COLO668 (cell line): Measurements from ENCODE around the gene HSPA1B.
"Not testable (repeated sequence)": the region's sequence is repeated elsewhere in the genome, so short reads cannot be mapped to it uniquely, and the experiment has no call there.

Experiments used
- DNase-seq: peaks from one replicate; lab custom pipeline; 2025; ENCODE audit not compliant: unreplicated experiment; lab: John Stamatoyannopoulos, UW

The HSPA1B gene

DNA sequence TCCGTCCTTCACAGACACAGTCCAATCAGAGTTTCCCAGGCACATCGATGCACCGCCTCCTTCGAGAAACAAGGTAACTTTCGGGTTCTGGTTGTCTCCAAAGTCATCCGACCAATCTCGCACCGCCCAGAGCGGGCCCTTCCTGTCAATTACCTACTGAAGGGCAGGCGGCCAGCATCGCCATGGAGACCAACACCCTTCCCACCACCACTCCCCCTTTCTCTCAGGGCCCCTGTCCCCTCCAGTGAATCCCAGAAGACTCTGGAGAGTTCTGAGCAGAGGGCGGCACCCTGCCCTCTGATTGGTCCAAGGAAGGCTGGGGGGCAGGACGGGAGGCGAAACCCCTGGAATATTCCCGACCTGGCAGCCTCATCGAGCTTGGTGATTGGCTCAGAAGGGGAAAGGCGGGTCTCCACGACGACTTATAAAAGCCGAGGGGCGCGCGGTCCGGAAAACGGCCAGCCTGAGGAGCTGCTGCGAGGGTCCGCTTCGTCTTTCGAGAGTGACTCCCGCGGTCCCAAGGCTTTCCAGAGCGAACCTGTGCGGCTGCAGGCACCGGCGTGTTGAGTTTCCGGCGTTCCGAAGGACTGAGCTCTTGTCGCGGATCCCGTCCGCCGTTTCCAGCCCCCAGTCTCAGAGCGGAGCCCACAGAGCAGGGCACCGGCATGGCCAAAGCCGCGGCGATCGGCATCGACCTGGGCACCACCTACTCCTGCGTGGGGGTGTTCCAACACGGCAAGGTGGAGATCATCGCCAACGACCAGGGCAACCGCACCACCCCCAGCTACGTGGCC lies at the start of gene HSPA1B:
HSPA1B (plus strand) TSS at position 453 of the 794 bp plus-strand sequence; CDS start at position 666, 213 bp downstream.
- peak; percentile 90 for DNase-seq

DNA sequence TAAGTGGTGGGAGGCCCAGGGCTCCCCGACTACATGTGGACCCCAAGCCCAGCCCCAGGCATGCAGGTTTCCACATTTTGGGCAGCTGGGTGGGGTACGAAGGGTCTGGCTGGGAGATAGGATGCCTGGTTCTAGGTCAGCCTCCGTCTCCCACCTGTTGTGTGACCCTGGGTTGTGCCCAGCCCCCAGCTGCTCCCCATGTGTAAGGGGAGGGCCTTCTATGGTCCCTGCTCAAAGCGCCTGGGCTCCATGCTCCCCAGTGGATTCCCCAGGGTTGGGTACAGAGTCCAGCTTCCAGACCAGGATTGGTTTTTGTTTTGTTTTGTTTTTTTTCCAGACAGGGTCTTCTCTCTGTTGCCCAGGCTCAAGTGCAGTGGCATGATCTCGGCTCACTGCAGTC lies 49.3 kb upstream of the HSPA1B start:
- no peak for DNase-seq

DNA sequence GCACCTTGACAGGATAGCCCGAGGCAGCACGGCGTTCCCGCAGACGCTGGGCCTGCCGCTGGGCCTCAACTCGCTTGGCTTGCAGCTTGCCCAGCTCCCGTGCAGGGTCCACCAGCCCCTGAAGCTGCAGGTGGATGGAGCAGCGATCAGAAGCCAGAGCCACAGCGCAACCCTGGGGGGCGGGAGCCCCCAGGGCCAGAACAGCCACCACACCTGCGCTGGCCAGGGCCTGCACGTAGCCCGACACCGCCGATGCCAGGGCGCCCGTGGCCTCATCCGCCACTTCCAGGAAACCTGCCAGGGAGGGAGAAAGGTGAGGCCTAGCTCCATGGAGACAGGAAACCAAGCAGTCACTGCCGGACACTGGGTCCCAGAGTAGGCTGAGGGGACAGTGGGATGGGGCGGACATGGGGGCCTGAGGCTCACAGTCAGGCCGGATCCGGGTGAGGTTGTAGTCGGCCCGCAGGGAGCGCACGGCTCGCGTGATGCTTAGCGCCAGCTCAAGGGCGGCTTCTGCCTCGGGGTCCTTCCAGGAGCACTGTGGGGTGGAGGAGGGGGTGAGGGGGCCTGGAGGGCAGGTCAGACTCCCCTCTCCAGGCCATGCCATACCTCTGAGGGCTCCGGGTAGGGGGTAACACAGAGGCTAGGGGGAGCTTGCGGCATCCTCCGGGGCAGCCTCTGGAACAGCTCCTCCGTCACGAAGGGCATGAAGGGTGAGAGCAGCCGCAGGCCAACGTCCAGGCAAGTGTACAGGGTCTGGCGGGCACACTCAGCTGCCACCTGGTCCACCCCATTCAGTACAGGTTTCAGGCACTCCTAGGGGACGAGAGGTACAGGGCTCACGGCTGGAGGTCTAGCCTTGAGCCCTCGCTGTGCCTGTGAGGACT lies 48.3 kb upstream of the HSPA1B start:
- DNase-seq, result no peak

DNA sequence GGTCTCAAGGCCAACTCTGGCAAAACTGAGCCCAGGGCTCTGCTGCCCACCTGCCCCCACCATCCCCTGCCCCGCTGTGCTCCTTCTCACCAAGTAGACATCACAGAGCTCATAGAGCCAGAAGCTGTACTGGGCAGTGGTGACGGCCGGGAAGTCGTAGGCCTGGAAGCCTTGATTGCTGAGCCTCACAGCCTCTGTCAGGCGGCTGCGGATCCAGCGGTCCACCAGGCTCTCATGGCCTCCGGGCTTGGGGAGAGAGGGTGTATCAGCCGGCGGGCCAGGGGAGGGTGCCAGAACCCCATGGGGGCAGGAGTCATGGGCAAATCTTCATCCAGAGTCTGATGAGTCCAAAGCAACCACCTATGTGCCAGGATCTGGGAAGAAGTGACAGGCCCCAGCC lies 47.6 kb upstream of the HSPA1B start:
- DNase-seq, result no peak

DNA sequence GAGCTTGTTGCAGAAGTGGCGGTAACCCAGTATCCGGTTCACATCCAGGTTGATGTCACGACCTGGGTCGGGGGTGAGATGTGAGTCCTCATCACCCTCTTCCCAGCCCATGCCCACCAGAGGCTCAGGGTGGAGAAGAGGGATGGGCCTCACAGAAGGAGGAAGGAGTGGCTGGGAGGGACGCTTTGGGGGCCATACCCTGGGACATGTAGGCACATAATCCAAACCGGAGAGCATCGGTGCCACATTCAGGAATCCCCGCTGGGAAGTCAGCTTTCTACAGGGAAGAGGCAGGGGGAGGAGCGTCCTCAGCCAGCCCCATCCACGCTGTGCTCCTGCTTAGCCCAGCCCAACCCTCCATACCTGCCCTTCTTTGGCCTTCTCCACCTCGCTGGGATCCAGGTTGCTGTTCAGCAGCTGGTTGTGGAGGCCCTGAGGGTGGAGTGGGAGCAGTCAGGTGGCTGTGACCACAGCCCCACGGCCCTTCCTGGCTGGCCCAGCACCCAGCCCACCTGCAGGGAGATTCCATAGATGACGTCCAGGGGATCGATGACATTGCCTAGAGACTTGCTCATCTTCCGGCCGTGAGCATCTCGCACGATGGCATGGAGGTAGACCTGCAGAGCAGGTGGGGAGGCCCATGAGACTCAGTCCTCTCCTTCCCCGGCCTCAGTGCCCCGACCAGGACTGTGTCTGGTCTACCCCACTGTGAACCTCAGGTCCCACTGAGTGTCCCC lies 46.9 kb upstream of the HSPA1B start:
- no peak for DNase-seq

DNA sequence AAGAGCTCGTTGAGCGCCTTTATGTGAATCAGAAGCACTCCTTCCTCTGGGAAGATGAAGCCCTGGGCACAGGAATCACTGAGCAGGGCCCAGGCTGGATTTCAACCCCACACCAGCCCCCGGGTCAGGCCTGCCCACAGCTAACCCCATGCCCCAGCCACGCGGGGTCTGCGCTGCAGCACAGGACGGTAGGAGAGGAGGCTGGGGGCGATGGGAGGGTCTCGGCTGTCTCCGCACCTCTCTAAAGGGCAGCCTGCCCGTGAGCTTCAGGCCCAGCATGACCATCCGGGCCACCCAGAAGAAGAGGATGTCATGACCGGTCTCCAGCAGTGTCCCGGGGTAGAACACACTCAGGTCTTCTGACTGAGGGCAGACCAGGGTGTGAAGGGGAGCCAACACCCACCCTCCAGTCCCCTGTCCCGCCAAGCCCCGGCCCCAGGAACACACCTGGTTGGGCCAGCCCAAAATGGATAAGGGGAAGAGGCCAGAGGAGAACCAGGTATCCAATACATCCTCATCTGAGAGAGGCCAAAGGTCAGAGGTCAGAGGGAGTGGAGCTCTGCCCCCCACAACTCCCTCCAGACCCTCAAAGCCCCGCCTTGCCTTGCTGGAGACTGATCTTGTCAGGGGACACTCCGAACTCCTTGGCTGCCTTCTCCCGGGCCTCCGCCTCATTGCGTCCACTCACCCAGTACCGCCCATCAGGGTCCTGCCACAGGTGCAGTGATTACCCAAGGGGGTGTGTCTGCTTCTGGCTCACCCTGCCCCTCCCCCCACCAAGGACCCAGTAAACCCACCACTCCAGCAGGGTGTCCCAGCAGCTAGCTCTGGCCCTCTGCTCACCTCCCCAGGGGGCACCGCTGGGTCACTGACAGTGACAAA lies 46.1 kb upstream of the HSPA1B start:
- DNase-seq, result no peak

DNA sequence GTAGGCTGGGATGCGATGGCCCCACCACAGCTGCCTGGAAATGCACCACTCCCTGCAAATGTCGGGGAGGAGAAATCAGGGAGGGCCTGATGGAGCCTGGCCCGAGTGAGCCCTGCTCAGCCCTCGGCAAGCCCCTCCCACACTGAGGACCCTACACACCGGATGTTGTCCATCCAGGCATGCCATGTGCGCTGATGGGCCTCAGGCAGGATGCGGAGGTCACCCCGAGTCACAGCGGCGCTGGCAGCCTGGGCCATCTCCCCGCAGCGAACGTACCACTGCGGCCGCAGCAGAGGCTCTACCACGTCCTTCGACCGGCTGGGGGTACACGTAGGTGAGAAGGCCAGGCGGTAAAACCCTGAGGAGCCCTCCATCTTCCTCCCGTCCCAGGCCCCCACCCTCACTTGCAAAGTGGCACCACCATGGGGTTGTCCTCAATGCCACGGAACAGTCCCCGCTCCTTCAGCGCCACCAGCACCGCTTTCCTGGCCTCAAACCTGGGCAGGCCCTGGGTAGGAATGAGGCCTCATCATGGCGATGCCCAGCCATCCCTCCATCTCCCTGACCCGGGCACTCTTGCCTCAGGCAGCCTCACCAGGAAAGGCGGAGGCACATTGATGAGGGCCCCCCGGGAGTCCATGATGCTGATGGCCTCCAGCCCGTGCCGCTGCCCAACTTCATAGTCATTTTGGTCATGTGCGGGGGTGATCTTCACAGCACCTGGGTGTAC lies 45.2 kb upstream of the HSPA1B start:
- DNase-seq, result no peak

DNA sequence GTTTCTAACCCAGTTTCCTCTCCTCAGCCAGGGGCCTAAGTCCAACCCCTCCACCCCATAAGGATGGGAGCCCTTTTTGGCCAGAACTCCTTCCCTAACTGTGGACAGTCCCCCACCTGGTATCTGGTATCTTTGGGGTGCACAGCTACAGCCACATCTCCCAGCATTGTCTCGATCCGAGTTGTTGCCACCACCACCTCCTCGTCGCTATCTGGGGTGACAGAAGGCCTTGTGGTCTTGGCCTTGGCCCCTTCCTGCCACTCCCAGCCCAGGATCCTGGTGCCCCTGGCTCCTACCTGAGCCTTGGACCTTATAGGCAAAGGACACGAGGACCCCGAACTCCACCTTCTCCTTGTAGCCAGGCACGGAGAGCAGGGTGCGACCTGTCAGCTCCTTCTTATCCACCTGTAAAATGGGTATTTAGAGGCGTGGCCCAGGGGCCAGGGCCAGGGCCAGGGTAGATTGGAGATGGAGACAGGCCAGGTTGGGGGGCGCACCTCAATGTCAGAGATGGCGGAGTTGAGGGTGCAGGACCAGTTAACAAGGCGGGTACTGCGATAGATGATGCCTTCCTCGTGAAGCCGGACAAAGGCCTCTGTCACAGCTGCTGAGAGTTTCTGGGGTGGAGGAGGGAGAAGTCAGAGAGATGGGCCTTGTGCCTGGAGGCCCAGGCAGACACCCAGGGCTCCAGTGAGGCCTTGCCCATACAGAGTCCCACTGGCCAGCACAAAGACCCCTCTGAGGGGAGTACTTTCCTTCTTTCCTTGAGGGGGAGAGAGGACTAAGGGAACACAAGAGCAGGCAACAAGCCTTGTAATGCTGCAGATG lies 43.2 kb upstream of the HSPA1B start:
- DNase-seq, result no peak

DNA sequence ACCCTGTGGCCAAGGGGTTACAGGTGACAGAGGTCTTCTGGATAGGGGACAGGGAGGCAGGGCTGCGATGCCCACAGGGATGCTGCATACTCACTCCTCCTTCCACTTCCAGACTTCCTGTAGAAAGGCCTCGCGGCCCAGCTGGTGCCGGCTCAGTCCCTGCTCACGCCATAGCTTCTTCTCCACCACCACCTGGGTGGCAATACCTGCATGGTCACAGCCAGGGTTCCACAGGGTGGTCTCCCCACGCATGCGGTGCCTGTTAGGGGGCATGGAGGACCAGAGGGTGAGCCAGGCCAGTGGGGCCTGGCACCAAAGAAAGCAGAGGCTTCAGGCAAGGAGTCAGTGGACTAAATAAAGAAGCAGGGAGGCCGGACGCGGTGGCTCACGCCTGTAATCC lies 42.1 kb upstream of the HSPA1B start:
- no peak for DNase-seq

DNA sequence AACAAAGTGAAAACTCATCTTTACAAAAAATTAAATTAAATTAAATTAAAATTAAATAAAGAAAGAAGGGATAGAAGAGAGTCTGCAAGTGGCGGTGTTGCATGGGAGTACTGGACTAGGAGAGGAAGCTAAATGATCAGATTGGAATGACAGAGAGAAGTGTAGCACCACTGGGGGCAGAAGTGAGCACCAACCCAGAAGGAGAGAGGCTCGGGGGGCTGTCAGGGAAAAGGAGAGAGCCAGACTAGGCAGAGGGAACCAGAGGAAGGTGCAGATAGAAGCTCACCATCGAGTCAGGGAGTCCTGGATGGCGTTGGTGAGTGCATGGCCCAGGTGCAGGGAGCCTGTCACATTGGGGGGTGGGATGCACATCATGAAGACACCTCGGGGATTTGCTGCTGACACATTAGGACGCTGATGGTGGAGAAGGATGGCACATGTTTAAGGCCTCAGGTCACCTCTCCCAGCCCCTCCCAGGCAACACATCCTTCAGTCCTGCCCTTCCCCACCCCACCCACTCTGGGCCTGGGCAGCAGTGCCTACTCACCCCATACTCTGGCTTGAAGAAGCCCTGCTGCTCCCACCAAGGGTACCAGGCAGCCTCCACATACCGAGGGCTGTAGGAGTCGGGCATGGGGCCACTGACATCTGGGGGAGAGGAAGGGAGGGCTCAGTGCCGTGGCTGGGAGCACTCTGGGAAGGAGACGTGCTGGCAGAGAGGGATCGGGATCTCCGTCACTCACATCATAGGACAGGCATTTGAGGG lies 36.0 kb upstream of the HSPA1B start:
- peak; percentile 37 for DNase-seq

DNA sequence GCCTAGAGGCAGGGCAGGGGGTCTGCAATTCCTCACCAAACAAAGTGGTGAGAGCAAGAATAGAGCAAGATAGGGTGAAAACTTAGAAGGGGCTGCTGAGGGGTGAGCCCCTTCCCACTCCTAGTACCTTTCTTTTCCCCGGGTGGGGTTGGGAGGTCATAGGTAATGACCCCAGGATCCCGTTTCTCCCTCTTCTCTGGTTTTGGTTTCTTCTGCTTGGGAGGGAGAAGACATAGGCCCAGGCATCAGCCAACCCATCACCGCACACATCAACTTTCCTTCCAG lies 35.5 kb upstream of the HSPA1B start:
- DNase-seq, result no peak

DNA sequence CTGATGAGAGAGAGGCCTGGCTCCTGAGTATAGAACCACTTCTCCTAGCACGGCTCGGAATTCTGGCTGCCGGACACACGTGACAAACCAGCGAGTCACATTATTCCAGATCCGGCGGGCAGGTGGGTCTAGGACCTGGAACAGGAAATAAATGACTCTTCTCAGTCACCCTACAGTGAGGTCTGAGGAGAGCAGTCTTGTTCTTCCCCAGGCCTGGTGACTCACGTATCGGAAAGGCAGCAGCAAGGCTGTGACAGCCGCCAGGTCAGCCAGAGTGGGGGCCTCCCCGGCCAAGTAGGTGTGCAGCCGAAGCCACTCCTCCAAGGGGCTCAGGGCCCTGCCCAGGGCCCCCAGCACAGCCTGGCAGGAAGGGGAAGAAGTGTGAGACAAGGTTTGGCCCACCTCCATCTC lies 34.8 kb upstream of the HSPA1B start:
- peak; percentile 5 for DNase-seq

DNA sequence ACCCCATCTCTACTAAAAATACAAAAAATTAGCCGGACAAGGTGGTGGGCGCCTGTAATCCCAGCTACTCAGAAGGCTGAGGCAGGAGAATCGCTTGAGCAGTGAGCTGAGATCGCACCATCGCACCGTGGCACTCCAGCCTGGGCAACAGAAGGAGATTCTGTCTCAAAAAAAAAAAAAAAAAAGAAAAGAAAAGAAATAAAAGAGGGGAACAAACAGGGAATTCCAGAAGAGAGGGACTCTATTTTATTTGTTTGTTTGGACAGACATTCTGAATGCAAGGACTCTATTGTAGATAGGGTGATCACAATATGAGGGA lies 33.7 kb upstream of the HSPA1B start:
- DNase-seq, result not testable (repeated sequence)

DNA sequence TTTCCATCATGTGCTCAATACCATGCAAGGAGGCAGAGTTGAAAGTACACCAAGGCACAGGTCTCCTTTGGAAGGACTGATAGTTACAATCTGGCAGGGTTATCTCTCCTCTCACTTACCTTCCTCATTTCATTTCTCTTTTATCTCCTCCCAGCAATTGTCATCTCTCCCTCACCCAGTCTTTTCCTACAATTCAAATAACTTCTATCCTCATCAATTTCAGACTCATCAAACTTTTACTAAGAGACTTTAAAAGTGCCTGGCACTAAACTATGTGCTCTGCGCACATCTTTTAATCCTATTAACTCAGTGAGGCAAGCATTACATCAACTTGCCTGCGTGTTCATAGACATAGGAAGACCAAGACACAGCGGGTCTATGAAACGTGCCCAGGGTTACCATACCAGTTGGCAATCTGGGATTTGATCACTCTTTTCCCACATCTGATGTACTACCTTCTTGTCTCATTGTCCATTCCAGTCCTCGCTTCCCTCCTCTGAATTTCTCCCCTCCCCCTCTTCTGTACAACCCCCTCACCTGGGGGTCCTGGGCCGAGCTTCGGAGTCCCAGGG lies 33.2 kb upstream of the HSPA1B start:
- peak; percentile 15 for DNase-seq

DNA sequence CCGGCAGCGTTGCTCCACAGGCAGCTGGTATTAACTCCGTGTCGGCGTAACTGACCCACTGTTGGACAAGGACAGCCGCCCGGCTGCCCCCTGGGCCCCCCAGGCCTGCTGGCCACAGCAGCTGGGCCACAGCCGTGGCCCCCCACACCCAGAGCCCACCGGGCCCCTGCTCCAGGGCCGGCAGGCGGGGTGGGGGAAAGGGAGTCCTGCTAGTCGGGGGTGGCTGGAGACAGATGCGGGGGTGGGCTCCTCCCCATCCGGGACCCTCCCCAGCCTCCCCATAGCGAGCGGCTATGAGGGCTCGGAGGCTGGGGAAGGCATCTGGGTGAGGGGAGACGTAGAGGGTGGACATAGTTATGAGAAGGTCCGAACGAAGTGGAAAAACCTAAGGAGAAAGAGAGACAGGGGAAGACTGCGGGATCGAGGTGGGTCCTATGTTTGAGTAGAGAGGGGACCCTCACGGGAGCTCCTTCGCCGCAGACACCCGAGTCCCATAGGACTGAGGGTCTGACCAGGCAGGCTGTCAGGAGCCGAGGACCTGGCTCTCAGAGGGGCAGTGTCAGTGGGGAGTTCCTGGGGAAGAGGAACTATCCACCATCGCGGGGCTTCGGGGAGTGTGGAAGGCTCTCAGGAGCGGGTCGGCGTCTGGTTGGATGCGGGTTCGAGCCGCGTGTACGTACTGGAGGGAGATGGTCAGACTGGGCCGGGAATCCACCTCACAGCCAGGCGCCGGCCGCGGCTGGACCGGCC lies 32.5 kb upstream of the HSPA1B start:
- DNase-seq, result no peak

DNA sequence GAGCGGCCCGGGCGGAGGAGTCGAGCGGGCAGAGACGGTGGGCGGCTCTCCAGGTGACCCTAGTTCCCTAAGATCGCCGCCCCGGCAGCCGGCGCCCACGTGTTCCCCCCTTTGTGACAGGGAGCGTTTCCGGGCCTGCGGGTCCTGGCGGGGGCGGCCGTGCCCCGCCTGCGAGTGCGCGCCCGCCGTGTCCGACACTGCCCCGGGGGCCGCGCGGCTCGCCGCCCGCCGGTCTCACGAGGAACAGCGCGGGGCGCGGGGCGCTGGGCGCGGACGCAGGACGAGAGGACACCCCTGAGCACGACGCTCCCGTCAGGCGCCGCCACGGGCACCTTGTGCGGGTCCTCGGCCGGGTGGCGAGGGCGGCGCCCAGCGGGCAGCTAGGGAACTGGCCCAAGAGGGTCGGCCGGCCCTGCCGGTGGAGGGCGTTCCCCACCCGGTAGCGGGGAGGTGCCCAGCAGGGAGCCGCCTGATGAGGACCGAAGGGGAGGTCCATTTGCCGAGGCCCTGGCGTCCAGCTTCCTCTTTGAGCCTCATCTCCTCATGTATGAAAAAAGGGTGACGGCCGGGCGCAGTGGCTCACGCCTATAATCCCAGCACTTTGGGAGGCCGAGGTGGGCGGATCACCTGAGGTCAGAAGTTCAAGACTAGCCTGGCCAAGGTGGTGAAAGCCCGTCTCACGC lies 31.8 kb upstream of the HSPA1B start, which contains the start of gene VARS1:
VARS1 (minus strand) TSS at position 137 of the 683 bp plus-strand sequence. CDS start 535 bp downstream, outside the sequence.
- peak; percentile 89 for DNase-seq

DNA sequence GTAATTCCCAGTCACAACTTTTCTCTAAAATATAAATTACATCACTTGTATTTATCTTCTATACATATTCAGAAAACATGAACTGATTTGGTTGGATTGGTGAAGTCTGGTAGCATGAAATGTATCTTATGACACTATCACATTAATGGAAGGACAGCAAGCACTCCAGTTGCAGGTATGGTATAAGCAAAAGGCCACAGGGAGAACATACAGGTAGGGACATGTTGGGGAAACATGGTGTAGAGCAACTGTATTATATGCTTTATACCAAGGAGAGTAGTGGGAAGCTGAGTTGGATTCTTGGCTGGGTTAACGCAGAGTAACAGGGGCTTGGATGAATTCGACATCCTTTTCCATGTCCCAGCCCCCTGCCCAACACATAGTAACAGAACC lies 30.5 kb upstream of the HSPA1B start:
- no peak for DNase-seq
